ENCODE results near the gene IGF1R. TPM values are rescaled to one million over a fixed set of nuclear protein-coding genes. Genes with fewer than 3 reads are reported as not detected.
"Not testable (repeated sequence)": the region's sequence is repeated elsewhere in the genome, so short reads cannot be mapped to it uniquely, and the experiment has no call there.

The IGF1R gene
- total and polyA plus RNA-seq, 2 donors (not counting 3 experiments of a cell fraction or from before 2014, with no cell fraction given): 16.1 to 59.1 TPM

DNA sequence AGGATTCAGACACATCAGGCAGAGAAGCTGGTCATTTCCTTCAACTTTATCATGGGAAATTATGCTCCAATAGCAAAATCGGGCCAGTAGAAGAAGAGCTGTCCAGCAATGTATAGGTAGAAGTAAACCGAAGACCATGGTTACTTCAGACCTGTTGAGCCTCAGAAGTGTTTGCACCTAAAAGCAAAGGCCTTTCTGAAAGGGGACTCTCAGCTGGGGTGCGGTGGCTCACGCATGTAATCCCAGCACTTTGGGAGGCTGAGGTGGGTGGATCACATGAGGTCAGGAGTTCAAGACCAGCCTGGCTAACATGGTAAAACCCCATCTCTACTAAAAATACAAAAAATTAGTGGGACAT, 316.8 kb downstream of the IGF1R start:
- H3K4me3 ChIP-seq (replicated peaks in 1 of 3; ENCODE audit: insufficient read depth in 1 of 3, low read depth in 1 of 3, low read length in 3 of 3); BruUV-seq (replicated peaks); H3K9me1 ChIP-seq (replicated peaks; ENCODE audit: control insufficient read depth, extremely low read depth, insufficient read depth, low read length); POLR2A ChIA-PET; H3K9ac ChIP-seq (replicated peaks; ENCODE audit: extremely low read depth, insufficient read depth, low read length); dilution Hi-C loops (cut with MboI; ENCODE audit: extremely low pct_ligation_motif_present, low sequenced_read_pairs); H3K4me1 ChIP-seq (ENCODE audit: control insufficient read depth, extremely low read depth, insufficient read depth, low read length); H3K27me3 ChIP-seq (ENCODE audit: control insufficient read depth in 2 of 2, insufficient read depth in 2 of 2, low read length in 2 of 2); H2AFZ ChIP-seq (ENCODE audit: low read depth, low read length); CTCF ChIA-PET; H3K9me3 ChIP-seq (replicated peaks; ENCODE audit: control insufficient read depth, insufficient read depth, low read length); intact Hi-C loops (cut with micrococcal nuclease); FAIRE-seq; DNase-seq (ENCODE audit: low read depth, low spot score); H3K4me2 ChIP-seq (ENCODE audit: insufficient read depth, low read length); H3K27ac ChIP-seq (ENCODE audit: insufficient read depth, low read depth, low read length); H4K20me1 ChIP-seq (replicated peaks; ENCODE audit: control insufficient read depth, extremely low read depth, insufficient read depth, low read length); H3K79me2 ChIP-seq (ENCODE audit: control insufficient read depth, insufficient read depth, low read length): not testable (repeated sequence)
- H3K36me3 ChIP-seq (ENCODE audit: control insufficient read depth in 2 of 2, extremely low read depth in 1 of 2, insufficient read depth in 2 of 2, low read length in 2 of 2): peaks cover 0 to 15% of the 10 kb centered on the region in 2 experiments

DNA sequence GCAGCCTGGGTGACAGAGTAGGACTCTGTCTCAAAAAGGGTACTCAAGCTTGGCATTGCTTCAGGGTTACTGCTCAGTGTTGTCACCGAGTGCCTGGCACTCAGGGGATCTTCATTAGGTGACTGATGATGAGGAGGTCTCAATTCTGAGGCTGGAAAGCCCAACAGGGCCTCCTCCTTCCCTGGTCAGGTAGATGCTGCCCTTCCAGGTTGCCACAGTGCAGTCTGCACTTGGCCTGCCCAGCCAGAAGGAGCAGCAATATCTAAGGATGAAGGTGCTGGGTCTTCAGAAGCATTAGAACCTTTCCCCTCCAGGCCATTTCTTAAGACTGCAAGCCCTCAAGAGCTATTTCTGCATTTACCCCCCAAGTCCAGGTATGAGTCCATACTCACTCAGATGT, 317.3 kb downstream of the IGF1R start:
- POLR2A ChIA-PET: no interaction called here
- Histone ChIP-seq H3K4me1 (ENCODE audit: control insufficient read depth, extremely low read depth, insufficient read depth, low read length) (no peaks in the 10 kb centered on the region), H3K79me2 (ENCODE audit: control insufficient read depth, insufficient read depth, low read length) (no peaks in the 10 kb centered on the region), H3K9ac (replicated peaks; ENCODE audit: extremely low read depth, insufficient read depth, low read length) (no peak overlapping the region), H3K9me3 (replicated peaks; ENCODE audit: control insufficient read depth, insufficient read depth, low read length) (no peaks in the 10 kb centered on the region), H3K4me2 (ENCODE audit: insufficient read depth, low read length) (no peak overlapping the region), H3K4me3 (replicated peaks in 1 of 3; ENCODE audit: insufficient read depth in 1 of 3, low read depth in 1 of 3, low read length in 3 of 3) (no peak overlapping the region), H3K27me3 (ENCODE audit: control insufficient read depth in 2 of 2, insufficient read depth in 2 of 2, low read length in 2 of 2) (no peaks in the 10 kb centered on the region), H3K9me1 (replicated peaks; ENCODE audit: control insufficient read depth, extremely low read depth, insufficient read depth, low read length) (no peaks in the 10 kb centered on the region), H2AFZ (ENCODE audit: low read depth, low read length) (no peak overlapping the region), H3K27ac (ENCODE audit: insufficient read depth, low read depth, low read length) (no peak overlapping the region), H4K20me1 (replicated peaks; ENCODE audit: control insufficient read depth, extremely low read depth, insufficient read depth, low read length) (no peaks in the 10 kb centered on the region), H3K36me3 (ENCODE audit: control insufficient read depth in 2 of 2, extremely low read depth in 1 of 2, insufficient read depth in 2 of 2, low read length in 2 of 2) (peaks cover 0 to 12% of the 10 kb centered on the region in 2 experiments)
- CTCF ChIA-PET: no interaction called here
- intact Hi-C loops (cut with micrococcal nuclease): no loop called here
- DNase-seq (ENCODE audit: low read depth, low spot score): no peak
- TF ChIP-seq POLR2AphosphoS5 (IDR thresholded peaks at IDR 0.05; ENCODE audit: insufficient read depth, low read depth, low read length): no peak
- TF ChIP-seq, protein P1, sequence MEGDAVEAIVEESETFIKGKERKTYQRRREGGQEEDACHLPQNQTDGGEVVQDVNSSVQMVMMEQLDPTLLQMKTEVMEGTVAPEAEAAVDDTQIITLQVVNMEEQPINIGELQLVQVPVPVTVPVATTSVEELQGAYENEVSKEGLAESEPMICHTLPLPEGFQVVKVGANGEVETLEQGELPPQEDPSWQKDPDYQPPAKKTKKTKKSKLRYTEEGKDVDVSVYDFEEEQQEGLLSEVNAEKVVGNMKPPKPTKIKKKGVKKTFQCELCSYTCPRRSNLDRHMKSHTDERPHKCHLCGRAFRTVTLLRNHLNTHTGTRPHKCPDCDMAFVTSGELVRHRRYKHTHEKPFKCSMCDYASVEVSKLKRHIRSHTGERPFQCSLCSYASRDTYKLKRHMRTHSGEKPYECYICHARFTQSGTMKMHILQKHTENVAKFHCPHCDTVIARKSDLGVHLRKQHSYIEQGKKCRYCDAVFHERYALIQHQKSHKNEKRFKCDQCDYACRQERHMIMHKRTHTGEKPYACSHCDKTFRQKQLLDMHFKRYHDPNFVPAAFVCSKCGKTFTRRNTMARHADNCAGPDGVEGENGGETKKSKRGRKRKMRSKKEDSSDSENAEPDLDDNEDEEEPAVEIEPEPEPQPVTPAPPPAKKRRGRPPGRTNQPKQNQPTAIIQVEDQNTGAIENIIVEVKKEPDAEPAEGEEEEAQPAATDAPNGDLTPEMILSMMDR (IDR thresholded peaks at IDR 0.05; ENCODE audit: extremely low read depth in 1 of 2, insufficient read depth in 1 of 2, low read depth in 1 of 2, low read length in 2 of 2): no peak
- no peak for TF ChIP-seq EZH2 (IDR thresholded peaks at IDR 0.05; ENCODE audit: borderline replicate concordance, low read depth, low read length, severe bottlenecking)
- TF ChIP-seq GATA2 (IDR thresholded peaks at IDR 0.05; ENCODE audit: insufficient read depth, insufficient read length, low read depth, low read length): no peak
- FAIRE-seq: no peak
- dilution Hi-C loops (cut with MboI; ENCODE audit: extremely low pct_ligation_motif_present, low sequenced_read_pairs): no loop called here
- no TSS peak for BruUV-seq (replicated peaks)
